ENCODE measurements around the gene OR10AD1.
A peak's percentile ranks its signal among the peaks of the same experiment; 100 is the strongest.

OR10AD1 gene

GRCh38 chr12:48191096-48191495 lies 12.0 kb downstream of the OR10AD1 start:
- no peak for DNase-seq (ENCODE audit: low spot score)

GRCh38 chr12:48189331-48190125 lies 13.6 kb downstream of the OR10AD1 start:
- DNase-seq (ENCODE audit: low spot score): peak; percentile 76

- DNase-seq (ENCODE audit: low spot score): no peak
Observed at GRCh38 chr12:48187916-48188695, 15.0 kb downstream of the OR10AD1 start.

GRCh38 chr12:48185181-48185919 lies 17.7 kb downstream of the OR10AD1 start:
- no peak for DNase-seq (ENCODE audit: low spot score)

GRCh38 chr12:48184549-48184922 lies 18.6 kb downstream of the OR10AD1 start:
- DNase-seq (ENCODE audit: low spot score): no peak

- DNase-seq (ENCODE audit: low spot score): no peak
Observed at GRCh38 chr12:48183876-48184548, 19.1 kb downstream of the OR10AD1 start.

- DNase-seq (ENCODE audit: low spot score): peak; percentile 78
Observed at GRCh38 chr12:48183091-48183875, 19.8 kb downstream of the OR10AD1 start, which contains the start of gene CCDC184. TSS of gene CCDC184 (plus strand) at chr12:48183644. CDS start at chr12:48184123, 479 bp downstream.

- no peak for DNase-seq (ENCODE audit: low spot score)
Observed at GRCh38 chr12:48182631-48183030, 20.5 kb downstream of the OR10AD1 start.

- DNase-seq (ENCODE audit: low spot score): no peak
Observed at GRCh38 chr12:48180857-48181495, 22.1 kb downstream of the OR10AD1 start.

- DNase-seq (ENCODE audit: low spot score): no peak
Observed at GRCh38 chr12:48180424-48180823, 22.7 kb downstream of the OR10AD1 start.

- DNase-seq (ENCODE audit: low spot score): no peak
Observed at GRCh38 chr12:48179466-48179865, 23.6 kb downstream of the OR10AD1 start.

GRCh38 chr12:48177982-48178381 lies 25.1 kb downstream of the OR10AD1 start:
- no peak for DNase-seq (ENCODE audit: low spot score)

GRCh38 chr12:48176417-48176751 lies 26.7 kb downstream of the OR10AD1 start:
- no peak for DNase-seq (ENCODE audit: low spot score)

- no peak for DNase-seq (ENCODE audit: low spot score)
Observed at GRCh38 chr12:48175613-48176416, 27.3 kb downstream of the OR10AD1 start.

GRCh38 chr12:48169011-48169410 lies 34.1 kb downstream of the OR10AD1 start:
- no peak for DNase-seq (ENCODE audit: low spot score)

- peak; percentile 70 for DNase-seq (ENCODE audit: low spot score)
Observed at GRCh38 chr12:48165089-48165981, 37.8 kb downstream of the OR10AD1 start.

- DNase-seq (ENCODE audit: low spot score): no peak
Observed at GRCh38 chr12:48164451-48164850, 38.6 kb downstream of the OR10AD1 start.

- DNase-seq (ENCODE audit: low spot score): no peak
Observed at GRCh38 chr12:48163150-48163747, 39.8 kb downstream of the OR10AD1 start.

Data from activated CD4-positive, alpha-beta T cell treated with anti-CD3 and anti-CD28 coated beads, Interleukin-2, Interleukin-4, amounts not matched to agents 100 ng/mL and 50 ng/mL, durations not matched to agents 16 hours and 8 hours (primary cell).